ENCODE data around the gene AKR1B1.

The AKR1B1 gene

DNA sequence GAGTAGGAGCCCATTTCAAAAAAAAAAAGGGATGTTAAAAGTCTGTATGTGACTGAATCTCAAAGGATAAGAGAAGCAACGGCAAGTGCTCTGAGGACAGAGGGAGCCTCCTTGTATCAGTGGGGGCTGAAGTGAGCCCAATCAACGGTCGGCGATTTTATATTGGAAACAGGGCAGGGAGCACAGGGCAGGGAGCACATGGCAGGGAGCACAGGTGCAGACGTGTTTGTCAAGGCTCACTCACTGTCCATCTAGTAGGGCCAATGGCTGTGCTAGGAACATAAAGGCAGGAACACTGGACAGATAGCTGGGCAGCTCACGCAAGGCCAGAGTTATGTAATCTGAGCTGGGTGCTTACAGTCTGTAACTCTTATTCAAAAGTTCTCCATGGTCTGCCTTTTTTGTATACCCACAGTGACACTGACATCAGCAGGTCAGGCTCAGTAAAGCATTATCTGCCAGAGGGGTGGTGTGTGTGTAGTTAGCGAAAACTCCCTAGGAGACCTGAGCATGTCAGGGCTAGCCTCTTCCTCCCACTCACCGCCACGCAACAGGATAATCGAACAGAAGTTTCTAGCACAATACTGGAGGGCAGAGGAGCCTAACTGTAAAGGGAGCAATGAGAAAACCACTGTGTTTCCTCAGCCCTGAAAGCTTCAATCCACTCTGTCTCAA is 15.4 kb downstream of the AKR1B1 start:
- no peak for DNase-seq

- no peak for DNase-seq
Measured at GRCh38 chr7:134442441-134443220, 16.3 kb downstream of the AKR1B1 start.

GRCh38 chr7:134441264-134441663 is 17.6 kb downstream of the AKR1B1 start:
- DNase-seq = no peak

DNA sequence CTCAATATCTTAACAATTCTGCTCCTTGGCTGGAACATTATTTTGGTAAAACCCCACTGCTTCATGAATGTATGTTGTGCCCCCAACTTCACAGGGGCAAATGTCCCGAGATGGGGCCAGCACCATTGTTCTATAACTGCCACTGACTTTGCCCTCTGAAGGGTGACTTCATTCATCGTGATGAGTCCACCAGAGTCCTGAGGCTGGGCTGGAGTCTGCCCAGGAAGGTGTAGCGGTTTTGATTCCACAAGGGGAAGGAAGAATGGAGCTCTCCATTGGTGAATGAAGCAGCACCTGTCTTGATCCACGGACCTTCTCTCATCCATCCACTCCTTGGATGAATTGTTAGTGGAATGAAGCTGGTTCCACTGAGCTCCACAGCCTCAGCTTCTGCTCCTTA is 18.4 kb downstream of the AKR1B1 start:
- DNase-seq = no peak

DNA sequence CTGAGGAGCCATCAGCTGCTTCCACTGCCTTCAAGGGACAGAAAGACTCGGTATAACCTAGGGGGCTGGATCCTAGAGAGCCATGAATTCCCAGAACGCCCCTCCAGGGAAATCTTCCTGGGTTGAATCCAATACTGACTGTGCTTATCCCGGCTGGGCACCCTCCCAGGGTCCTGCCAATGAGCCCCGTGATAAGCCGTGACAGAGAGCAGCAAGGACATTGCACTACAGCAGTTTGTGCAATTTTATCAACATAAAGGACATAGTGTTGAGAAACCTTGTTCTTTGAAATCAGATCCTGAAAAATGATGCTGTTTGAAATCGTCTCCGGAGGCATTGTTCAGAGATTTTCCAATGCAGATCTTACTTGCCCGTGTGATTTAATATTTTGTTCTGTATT is 18.8 kb downstream of the AKR1B1 start:
- no peak for DNase-seq

DNA sequence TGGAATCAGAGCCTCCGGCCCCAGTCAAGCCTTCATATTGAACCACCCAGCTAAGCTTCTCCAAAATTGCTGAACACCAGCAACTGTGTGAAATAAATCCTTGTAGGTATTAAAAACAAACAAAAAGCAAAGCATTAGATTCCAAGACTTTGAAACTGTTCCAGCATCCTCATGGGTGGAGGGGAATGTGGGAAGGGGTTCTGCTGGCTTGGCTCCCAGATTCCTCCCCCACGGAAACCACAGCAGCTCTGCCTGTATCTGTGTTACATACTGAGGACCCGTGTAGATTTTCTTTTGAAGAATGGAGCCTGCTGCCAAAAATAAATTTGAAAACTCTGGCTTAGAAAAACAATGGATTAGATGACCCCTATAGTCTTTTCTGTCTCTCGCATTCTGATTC is 20.0 kb downstream of the AKR1B1 start:
- no peak for DNase-seq

DNA sequence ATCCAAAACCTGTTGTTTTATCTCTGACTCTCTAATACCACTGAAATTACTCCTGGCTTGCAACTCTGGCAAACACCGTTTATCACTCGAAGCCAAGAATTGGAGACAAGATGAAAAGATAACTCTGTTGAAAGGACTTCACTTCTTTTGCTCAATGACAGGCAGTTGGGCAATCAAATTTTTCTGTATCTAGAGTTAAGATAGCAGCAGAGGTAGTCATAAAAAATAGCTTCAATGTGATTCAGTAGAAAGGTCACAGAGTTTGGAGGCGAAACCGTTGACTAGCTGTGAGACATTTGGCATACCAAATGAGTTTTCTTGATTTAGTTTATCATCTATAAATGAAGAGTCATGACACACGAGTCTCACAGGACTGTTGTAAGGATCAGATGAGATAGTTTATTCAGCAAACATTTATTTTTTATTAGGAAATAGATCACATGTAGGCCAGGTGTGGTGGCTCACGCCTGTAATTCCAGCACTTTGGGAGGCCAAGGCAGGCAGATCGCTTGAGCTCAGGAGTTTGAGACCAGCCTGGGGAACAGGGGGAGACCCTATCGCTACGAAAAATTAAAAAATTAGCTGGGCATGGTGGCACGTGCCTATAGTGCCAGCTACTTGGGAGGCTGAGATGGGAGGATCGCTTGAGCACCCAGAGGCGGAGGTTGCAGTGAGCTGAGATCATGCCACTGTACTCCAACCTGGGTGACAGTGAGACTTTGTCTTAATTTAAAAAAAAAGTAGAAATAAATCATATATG is 23.6 kb downstream of the AKR1B1 start:
- no peak for DNase-seq

GRCh38 chr7:134434701-134435100 is 24.2 kb downstream of the AKR1B1 start:
- no peak for DNase-seq

DNA sequence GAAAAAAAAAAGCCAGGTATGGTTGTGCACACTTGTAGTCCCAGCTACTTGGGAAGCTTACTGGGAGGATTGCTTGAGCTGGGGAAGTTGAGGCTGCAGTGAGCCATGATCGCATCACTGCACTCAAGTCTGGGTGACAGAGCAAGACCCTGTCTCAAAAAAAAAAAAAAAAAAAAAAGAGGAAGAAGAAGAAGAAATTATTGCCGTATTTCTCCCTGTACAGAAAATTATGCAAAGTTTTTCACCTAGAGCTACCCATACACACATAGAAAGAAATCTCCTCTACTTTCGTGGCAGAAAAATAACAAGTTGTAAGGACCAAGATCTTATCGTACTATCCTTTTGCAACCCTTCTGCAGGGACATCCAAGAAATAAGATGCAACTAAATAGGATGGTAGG is 25.5 kb downstream of the AKR1B1 start:
- no peak for DNase-seq

GRCh38 chr7:134432296-134433152 is 26.4 kb downstream of the AKR1B1 start:
- peak; percentile 96 for DNase-seq

DNA sequence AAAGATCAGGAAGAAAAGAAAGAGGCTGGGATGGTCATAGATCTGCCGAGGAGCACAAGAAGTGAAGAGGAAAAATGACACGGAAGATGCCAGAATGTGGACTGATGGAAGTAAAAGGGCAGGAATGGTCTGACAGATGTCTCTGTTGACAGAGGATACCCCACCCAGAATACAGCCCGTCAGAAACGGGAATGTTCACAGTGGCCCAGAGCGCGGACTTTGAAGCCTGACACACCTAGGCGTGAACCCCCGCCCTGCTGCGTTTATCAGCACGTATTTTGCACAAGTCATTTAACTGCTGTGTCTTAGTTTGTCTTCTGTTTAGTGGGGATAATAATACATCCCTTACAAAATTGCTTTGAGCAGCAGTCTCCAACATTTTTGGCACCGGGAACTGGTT is 27.1 kb downstream of the AKR1B1 start:
- DNase-seq = no peak

GRCh38 chr7:134429481-134429880 is 29.4 kb downstream of the AKR1B1 start:
- no peak for DNase-seq

GRCh38 chr7:134428942-134429341 is 30.0 kb downstream of the AKR1B1 start:
- no peak for DNase-seq

- no peak for DNase-seq
Measured at GRCh38 chr7:134427896-134428295, 31.0 kb downstream of the AKR1B1 start.

GRCh38 chr7:134425777-134426176 is 33.1 kb downstream of the AKR1B1 start:
- DNase-seq = no peak

GRCh38 chr7:134422638-134423037 is 36.3 kb downstream of the AKR1B1 start:
- DNase-seq = no peak

DNA sequence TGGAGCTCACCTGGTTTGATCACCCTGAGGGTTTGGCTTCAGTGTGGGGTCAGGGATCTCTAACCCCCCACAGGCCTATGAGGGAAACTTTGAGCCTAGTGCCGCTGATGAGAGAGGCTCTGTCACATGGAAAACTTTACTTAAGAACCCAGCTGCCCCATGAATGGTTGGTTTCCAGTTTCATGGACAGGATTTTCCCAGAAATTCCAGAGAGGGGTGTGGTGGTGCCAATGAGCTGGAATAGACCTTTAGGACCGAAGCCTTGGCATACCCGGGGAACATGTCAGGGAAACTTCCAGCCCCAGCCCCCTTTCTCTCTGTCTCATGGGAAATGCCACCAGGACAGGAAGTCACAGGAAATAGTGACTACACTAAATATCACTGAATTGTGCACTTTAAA is 36.9 kb downstream of the AKR1B1 start:
- no peak for DNase-seq

DNA sequence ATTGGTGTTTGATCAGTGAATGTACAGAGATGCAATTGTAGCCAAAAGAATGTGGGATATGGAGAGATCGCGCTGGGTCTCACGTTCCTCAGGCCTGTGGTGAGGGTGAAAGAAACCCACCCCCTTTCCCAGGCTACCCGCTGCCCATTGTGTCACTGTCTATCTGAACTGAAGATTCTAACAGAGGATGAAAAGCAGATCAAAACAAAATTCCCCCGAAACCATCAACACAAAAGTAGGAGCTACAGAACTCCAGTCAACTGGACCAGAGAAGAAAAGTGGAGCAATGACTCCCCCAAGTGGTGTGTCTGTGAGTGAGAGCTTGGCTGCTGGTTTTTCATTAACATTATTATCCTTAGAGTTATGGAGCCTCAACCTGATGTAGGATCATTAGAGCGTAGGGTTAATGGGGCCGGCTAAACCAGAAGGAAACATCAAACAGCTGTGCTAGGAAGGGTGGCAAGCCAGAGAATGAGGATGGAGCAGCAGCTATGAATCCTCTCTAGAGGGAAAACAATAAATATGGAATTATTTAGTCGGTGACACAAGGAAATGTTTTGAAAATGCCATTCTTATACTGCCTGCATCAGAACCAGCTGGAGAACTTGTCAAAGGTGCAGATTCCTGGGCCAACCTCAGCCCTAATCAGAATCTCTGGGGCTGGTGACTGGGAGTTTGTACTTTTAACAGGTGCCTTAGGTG is 38.3 kb downstream of the AKR1B1 start:
- no peak for DNase-seq

DNA sequence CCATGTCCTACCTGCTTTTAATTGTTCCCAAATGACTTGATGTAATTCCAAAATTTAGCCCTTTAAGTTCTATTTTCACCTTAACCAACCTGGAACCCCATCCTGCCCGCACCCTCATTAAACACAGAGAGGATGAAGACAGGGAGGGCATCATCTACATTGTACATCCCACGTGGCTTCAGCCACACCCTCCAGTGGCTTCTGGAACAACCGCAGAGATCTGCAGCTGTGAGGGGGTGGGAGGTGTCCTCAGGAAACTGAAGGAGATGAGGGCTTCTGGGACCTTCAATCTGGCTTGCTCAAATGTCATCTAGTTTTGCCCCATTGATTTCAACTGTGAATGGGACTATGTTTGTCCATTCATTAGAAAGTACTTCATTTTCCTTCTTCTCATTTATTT is 39.0 kb downstream of the AKR1B1 start:
- no peak for DNase-seq

- no peak for DNase-seq
Measured at GRCh38 chr7:134419085-134419484, 39.8 kb downstream of the AKR1B1 start.

DNA sequence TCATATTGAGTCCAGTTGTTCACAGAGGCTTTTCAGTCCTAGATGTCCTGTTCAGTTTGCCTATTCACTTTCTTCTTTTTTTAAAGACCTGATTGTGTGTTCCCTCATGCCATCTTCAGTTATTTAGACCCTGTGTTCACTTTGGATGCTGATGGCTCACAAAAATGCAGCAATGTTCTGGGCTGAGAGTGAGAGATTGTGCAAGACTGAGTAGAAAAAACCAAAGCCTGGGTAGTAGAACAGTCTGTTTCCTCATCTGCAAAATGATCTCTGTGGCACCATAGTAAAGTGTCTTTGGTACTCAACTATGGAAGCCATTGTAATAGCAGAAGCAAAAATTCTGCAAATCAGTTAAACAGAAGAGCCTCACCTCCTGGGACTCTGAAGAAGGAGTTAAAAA is 43.2 kb downstream of the AKR1B1 start:
- no peak for DNase-seq

GRCh38 chr7:134414109-134414508 is 44.8 kb downstream of the AKR1B1 start:
- no peak for DNase-seq

Data from islet precursor cell (in vitro differentiated cells).